Activated T-helper 1 cell treated with Interleukin-2 at 50 U/mL for 16 hours (primary cell): Measurements from ENCODE around the gene SLC44A1.
"Not testable (repeated sequence)": the region's sequence is repeated elsewhere in the genome, so short reads cannot be mapped to it uniquely, and the experiment has no call there.

Experiments
- DNase-seq: peaks from one replicate; pipeline ENCODE4 v3.0.0-alpha.2; 2020; ENCODE audit warnings: low read depth

Gene SLC44A1

DNA sequence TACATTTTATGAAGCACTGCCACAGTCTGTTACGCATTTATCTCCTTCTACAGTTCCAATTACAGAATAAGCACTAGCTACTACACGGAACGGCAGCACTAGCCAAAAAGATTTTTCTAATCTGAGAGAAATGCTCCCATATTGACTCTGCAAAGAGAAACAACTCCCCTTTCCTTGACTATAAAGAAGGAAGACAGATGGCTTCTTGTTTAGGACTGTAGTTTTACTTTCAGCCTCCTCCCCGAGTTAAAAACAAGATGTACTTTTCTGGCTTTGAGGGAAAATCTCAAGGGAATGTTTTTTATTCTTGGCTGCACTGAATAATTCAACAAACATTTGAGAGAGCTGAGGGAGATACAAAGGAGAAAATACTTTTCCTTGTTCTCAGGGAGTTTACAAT lies 1.9 kb upstream of the SLC44A1 start:
- no peak for DNase-seq

DNA sequence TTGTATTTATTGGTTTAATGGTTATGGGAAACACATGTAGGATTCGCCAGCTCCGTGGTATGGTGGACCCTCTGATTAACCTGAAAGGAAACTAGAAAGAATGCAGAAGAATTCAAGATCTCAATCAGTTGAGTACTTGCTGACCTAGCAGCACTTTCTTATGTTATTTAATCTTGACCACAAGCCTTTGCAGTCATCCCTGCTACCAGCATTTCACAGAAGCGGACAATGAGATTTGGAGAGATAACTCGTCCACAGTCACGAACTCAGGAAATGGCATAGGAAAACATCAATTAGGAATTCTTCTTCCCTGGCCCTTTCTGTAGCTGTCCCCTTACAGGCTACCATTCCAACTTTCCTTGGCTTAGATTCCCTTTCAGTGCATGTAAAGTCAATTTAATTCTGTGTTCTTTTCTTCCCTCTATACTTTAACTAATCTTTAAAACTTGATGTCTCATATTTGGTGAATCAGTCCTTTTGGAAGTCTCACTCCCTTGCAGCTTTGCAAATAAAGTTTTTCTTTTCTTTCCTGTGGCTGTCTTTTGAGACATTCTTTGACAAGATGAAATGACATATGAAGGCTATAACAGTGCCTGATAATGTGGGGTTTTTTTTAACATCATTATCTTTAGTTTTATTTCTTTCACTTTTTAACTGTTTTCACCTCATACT lies 1.3 kb upstream of the SLC44A1 start:
- no peak for DNase-seq

DNA sequence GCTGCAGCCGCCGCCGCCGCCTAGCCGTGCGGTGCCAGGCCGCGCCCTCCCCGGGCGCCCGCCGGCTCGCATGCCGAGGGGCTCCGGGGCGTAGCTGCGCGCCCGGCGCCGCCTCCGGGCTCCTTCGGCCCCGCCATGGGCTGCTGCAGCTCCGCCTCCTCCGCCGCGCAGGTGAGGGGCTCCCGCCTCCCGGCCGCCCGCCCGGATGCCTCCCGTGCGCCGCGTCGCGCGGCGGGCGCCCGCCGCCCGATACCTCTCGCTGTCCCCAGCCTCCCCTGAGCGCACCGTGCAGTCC lies 230 bp downstream of the SLC44A1 start:
- no peak for DNase-seq

GRCh38 chr9:105245029-105245890 lies 809 bp downstream of the SLC44A1 start:
- DNase-seq, result peak; percentile 17

GRCh38 chr9:105245891-105246161 lies 1.4 kb downstream of the SLC44A1 start:
- no peak for DNase-seq

DNA sequence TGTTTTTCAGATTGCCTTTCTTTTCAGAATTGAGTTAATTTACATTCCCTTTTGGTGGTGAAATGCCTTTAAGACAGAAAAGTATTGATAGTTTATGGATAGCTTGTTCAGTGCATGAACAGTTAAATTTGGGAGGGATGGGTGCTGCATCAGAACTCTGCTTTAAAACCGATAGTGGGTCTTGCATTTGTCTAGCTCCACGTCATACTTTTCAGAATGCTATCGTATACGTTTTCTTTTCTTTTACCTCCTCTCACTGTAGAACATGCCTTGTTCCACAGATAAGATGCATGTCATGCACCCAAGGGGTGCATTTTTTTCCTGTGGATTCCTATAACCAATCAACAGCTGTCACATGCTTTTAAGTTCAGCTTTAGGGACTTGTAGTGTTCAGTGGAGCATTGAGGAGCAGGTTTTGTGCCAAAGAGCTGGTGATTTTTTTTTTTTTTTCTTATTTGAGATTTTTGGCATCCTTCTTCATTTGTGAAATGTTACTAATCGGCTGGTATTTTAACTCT lies 2.3 kb downstream of the SLC44A1 start:
- DNase-seq, result no peak

- no peak for DNase-seq
These were observed 4.2 kb downstream of the SLC44A1 start for GRCh38 chr9:105248691-105249090.

GRCh38 chr9:105251133-105251532 lies 6.7 kb downstream of the SLC44A1 start:
- no peak for DNase-seq

DNA sequence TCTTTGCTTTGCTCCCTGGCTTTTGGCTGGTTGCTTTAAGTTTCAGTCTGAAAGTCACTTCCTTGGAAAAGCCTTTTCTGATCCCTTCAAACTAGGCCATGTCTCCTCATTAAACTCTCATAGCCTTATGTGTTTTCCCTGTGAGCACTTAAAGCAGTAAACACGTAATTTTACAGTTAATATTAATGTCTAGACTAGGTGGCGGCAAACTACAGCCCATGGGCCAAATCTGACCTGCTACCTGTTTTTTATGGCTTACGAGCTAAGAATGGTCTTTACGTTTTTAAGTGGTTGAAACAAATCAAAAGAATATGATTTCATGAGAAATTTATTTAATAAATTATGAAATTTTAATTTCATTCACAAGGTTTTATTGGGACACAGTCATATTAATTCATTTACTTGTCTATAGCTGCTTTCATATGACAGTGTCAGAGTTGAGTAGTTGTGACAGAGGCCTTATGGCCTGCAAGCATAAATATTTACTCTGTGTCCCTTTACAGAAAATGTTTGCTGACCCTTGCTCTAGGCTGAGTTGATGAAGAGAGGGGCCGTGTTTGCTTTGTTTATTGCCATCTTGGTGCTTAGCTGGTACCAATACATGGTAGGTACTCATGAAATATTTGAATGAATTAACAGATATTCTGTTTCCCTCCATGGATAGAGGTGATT lies 7.4 kb downstream of the SLC44A1 start:
- no peak for DNase-seq

DNA sequence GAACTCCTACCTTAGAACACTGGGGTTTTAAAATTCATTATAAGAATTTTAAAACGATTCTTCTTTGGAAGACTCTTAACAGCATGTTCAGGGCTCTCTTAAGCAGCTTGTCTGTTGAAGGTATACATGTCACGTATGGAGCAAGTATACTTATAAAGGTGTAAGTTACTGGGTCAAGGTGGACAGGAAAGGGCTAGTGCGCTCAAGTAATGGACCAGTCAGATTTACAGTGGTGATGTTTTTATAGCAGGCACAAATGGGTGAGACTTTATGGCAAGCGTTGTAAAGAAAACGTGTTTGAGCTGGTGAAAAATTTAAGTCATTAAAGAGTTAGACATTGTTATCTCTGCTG lies 7.9 kb downstream of the SLC44A1 start:
- no peak for DNase-seq

DNA sequence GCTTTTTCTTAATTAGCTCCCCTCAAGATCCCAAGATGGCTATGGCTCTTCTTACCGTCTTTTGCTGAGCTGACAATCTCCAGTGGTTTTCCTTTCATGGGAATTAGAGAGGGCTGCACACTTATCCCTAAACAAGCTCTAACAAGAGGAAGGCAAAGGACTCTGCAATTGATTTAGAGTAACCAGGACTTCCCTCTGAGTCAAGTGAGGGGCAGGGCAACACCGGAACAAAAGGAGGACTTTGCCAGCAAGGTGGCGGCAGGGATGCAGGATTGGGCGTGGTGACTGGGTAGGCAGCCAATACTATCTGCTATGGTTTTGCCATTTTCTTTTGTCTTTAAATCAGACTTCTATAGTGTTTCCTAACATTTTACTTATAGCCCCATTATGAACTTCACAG lies 9.8 kb downstream of the SLC44A1 start:
- no peak for DNase-seq

GRCh38 chr9:105255421-105255820 lies 11.0 kb downstream of the SLC44A1 start:
- no peak for DNase-seq

- not testable (repeated sequence) for DNase-seq
These were observed 12.1 kb downstream of the SLC44A1 start for GRCh38 chr9:105256569-105256968.

DNA sequence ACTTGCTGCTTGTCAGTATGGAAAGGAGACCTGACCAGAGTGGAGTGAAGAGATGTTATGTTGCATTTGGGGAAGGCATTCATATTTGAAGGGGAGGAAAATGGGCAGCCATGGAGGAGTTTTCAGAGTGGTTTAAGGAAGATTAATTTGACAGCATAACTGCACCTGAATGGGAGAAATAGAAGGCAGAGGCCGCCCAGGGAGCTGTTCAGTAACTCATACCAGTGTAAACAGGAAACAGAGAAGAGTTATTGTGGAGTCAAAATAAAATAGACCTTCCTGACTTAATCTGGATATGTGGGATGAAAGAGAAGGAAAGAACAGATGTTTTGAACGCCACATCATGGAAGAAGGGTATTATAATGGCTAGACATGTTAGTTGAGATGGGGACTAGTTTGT lies 13.4 kb downstream of the SLC44A1 start:
- no peak for DNase-seq

DNA sequence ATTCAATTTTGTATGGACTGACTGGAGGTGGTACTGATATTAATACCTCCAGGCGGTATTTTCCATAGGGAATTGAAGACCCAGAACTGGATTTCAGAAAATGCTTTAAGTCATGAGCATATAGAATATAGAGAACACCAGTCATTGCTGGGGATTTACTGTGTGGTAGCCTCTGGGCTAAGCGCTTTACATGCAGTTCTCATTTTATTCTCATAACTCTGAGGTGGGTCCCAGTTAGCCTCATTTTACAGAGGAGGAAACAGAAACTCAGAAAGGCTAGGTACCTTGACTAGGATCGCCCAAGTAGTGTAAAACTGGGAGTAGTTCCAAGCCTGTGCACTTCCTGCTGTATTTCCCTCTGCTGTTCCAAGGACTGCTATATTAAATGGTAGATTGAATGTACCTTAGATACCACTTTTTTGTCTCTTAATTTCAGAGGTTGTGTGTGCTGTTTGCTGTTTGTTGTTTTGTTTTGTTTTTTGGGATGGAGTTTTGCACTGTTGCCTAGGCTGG lies 13.8 kb downstream of the SLC44A1 start:
- no peak for DNase-seq

DNA sequence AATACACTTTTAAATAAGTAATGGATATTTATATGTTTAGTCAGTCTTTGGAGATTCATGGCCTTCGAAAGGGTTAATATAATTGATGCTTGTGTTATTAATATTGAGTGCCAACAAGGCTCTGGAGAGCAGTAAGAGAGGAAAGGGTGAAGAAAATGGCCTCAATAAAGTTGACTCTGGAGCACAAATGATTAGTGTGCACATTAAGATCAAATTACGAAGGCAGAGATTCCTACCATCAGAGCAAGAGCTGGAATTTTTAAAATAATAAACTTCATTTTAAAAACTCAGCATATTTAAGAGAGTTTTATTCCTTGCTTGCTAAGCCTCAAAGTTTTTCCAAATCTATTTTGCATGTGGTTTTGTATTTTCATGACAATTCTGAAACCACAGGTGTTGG lies 14.8 kb downstream of the SLC44A1 start:
- no peak for DNase-seq

GRCh38 chr9:105259731-105260612 lies 15.5 kb downstream of the SLC44A1 start:
- no peak for DNase-seq

GRCh38 chr9:105262497-105262896 lies 18.0 kb downstream of the SLC44A1 start:
- no peak for DNase-seq

- no peak for DNase-seq
These were observed 19.9 kb downstream of the SLC44A1 start for GRCh38 chr9:105264380-105264779.

DNA sequence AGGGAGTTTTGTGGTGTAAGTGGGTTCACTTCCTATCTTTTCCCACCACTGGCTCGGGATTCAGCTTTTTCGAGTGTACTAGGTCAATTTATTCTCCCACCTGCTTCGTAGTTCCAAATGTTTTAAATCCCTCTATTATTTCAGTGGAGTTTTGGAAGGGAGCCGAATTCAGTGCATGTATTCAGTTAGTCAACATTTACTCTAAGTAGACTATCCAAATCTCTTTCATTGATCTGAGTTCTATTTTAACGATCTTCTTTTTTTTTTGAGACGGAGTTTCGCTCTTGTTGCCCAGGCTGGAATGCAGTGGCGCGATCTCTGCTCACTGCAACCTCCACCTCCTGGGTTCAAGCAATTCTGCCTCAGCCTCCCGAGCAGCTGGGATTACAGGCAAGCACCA lies 23.8 kb downstream of the SLC44A1 start:
- DNase-seq, result not testable (repeated sequence)

GRCh38 chr9:105269593-105269992 lies 25.1 kb downstream of the SLC44A1 start:
- no peak for DNase-seq

GRCh38 chr9:105270711-105271110 lies 26.3 kb downstream of the SLC44A1 start:
- no peak for DNase-seq
